Parathyroid adenoma (tissue), 2 donors: ENCODE data around the gene PPP1R3D.

Experiments used
- H2AFZ ChIP-seq: fragments of 300-600 bp; sonication (generic); one replicate; pipeline ENCODE4 v1.7.0; 2017; ENCODE audit warnings: antibody characterized with exemption, mild to moderate bottlenecking
- H3K27ac ChIP-seq: fragments of 300-600 bp; sonication (generic); one replicate; pipeline ENCODE4 v1.7.0; 2017
- H3K27me3 ChIP-seq: fragments of 300-600 bp; sonication (generic); one replicate; pipeline ENCODE4 v1.7.0; 2017; ENCODE audit warnings: low read length; ENCODE audit not compliant: control insufficient read depth, insufficient read depth
- H3K36me3 ChIP-seq: fragments of 300-600 bp; sonication (generic); one replicate; pipeline ENCODE4 v1.7.0; 2017; ENCODE audit warnings: low read length; ENCODE audit not compliant: control insufficient read depth, insufficient read depth
- H3K4me1 ChIP-seq: fragments of 300-600 bp; sonication (generic); one replicate; pipeline ENCODE4 v1.7.0; 2017; ENCODE audit warnings: control low read depth
- H3K4me2 ChIP-seq: fragments of 300-600 bp; sonication (generic); one replicate; pipeline ENCODE4 v1.7.0; 2017; ENCODE audit warnings: low read length
- H3K4me3 ChIP-seq: fragments of 300-600 bp; sonication (generic); one replicate; pipeline ENCODE4 v1.7.0; 2017; ENCODE audit warnings: low read depth, low read length
- H3K79me2 ChIP-seq: fragments of 300-600 bp; sonication (generic); one replicate; pipeline ENCODE4 v1.7.0; 2017; ENCODE audit warnings: control low read depth
- H3K9ac ChIP-seq: fragments of 300-600 bp; sonication (generic); one replicate; pipeline ENCODE4 v1.7.0; 2017; ENCODE audit warnings: mild to moderate bottlenecking
- H3K9me3 ChIP-seq: fragments of 300-600 bp; sonication (generic); one replicate; pipeline ENCODE4 v1.7.0; 2017; ENCODE audit warnings: low read length; ENCODE audit not compliant: control insufficient read depth
- TF ChIP-seq, protein P1 (sequence below): fragments of 300-600 bp; sonication (generic); IDR thresholded peaks from one replicate; pipeline ENCODE4 v1.7.0; 2017; ENCODE audit warnings: antibody characterized with exemption, mild to moderate bottlenecking
- donor health status: primary hyperparathyroidism.

The PPP1R3D gene

DNA sequence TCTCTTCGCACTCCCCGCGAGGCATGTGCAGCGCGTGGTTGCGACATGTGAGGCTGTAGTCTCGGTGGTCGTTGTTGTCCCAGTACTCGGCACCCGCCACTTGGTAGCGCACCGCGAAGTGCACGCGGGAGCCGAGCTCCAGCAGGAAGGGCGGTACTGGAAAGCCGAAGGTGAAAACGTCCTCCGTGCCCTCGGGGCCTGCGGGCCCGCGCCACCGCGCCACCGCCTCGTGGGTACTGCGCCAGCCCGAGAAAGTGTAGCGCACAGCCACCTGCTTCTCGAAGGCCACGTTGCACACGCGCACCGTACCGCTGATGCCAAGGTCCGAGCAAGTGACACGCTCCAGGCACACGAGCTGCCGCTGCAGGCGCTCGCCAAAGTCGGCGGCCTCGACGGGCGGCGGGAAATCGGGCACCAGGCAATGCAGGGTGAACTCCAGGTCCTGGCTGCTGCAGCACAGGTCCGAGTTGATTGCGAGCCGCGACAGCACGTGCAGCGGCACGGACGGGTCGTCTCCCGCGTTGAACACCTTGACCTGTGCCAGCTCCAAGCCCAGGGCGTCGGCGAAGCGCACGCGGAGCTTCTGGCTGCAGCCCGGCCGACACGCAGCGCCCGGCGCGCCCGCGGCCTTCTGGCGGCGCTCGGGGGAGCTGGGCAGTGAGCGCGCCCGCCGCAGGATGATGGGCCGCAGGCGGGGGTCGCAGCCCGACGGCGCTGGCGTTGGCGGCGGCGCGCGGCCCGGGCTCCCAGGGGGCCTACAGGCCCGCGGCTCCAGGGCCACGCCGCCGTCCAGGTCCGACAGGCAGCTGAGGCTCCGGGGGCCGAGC lies 840 bp downstream of the PPP1R3D start:
- Histone ChIP-seq H3K27ac (peak overlapping the region; percentile 99), H3K27me3 (no peaks in the 10 kb centered on the region), H2AFZ (peak overlapping the region; percentile 85), H3K4me3 (peak overlapping the region; percentile 67), H3K9ac (no peak overlapping the region), H3K4me1 (peaks cover 5% of the 10 kb centered on the region), H3K9me3 (no peaks in the 10 kb centered on the region), H3K79me2 (peaks cover 3% of the 10 kb centered on the region), H3K36me3 (no peaks in the 10 kb centered on the region), H3K4me2 (peak overlapping the region; percentile 79)
- TF ChIP-seq, protein P1, sequence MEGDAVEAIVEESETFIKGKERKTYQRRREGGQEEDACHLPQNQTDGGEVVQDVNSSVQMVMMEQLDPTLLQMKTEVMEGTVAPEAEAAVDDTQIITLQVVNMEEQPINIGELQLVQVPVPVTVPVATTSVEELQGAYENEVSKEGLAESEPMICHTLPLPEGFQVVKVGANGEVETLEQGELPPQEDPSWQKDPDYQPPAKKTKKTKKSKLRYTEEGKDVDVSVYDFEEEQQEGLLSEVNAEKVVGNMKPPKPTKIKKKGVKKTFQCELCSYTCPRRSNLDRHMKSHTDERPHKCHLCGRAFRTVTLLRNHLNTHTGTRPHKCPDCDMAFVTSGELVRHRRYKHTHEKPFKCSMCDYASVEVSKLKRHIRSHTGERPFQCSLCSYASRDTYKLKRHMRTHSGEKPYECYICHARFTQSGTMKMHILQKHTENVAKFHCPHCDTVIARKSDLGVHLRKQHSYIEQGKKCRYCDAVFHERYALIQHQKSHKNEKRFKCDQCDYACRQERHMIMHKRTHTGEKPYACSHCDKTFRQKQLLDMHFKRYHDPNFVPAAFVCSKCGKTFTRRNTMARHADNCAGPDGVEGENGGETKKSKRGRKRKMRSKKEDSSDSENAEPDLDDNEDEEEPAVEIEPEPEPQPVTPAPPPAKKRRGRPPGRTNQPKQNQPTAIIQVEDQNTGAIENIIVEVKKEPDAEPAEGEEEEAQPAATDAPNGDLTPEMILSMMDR = no peak

DNA sequence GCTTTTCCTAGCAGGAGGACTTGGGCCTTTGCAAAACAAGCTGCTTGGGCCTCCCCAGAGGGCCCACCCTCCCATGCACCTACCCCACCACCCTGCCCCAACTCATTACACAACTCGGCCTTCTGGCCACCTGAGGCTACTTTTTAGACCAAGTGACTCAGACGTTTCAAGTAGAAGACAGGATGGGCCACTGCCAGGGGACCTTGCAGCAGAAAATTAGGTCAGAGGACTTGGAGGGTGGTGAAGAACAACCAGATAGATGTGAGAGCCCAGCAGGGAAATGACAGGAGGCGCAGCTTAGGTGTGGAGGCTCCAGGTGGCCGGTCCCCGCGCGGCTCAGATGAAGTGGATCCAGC lies 1.4 kb downstream of the PPP1R3D start:
- Histone ChIP-seq H3K79me2 (no peaks in the 10 kb centered on the region), H3K4me3 (no peak overlapping the region), H3K4me1 (peaks cover 5% of the 10 kb centered on the region), H3K4me2 (no peak overlapping the region), H3K9ac (no peak overlapping the region), H3K9me3 (no peaks in the 10 kb centered on the region), H3K27me3 (no peaks in the 10 kb centered on the region), H3K36me3 (no peaks in the 10 kb centered on the region), H2AFZ (no peak overlapping the region), H3K27ac (no peak overlapping the region)
- TF ChIP-seq, protein P1 = no peak

DNA sequence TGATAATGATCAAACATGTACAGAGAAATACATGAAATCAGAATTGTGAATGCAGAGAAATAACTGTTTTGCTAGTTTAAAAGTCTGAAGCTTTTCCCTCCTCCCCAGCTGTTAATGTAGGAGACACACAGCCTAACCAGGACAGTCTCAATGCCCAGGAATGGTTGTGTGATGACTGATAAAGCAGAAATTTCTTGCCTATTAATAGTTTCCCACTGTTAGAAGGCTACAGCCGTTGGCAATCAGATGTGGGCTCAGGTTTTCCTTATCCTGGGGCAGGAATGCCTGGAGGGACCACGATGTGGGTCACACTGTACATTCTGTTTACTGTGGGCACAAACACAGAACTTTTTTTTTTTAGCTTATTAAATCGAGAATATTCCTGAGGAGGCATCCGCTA lies 1.9 kb downstream of the PPP1R3D start:
- Histone ChIP-seq H3K9me3 (no peaks in the 10 kb centered on the region), H3K4me2 (no peak overlapping the region), H3K4me3 (no peak overlapping the region), H3K36me3 (no peaks in the 10 kb centered on the region), H2AFZ (no peak overlapping the region), H3K79me2 (no peaks in the 10 kb centered on the region), H3K27ac (peak overlapping the region; percentile 6), H3K27me3 (no peaks in the 10 kb centered on the region), H3K9ac (no peak overlapping the region), H3K4me1 (peaks cover 5% of the 10 kb centered on the region)
- TF ChIP-seq, protein P1 = no peak

DNA sequence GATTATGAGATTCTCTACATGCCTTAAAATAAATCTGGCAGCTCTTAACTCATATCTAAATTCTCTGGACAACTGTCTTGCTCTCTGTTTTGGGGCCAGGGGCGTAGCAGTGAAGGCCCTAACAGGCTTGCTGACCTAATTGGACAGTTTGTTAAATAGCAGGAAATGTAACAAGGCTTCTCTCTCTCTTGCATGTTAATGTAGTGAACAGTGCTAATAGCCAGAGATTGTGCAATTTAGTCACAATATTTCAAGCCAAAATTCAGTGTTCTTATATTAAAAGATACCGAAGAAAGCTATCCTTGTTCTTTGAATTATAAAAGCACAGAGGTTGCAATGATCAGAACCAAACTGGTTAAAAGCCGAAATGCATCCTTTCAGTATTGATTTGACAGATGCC lies 3.0 kb downstream of the PPP1R3D start:
- TF ChIP-seq, protein P1 = no peak
- Histone ChIP-seq H3K4me3 (no peak overlapping the region), H3K9ac (no peak overlapping the region), H2AFZ (no peak overlapping the region), H3K4me1 (peaks cover 5% of the 10 kb centered on the region), H3K36me3 (no peaks in the 10 kb centered on the region), H3K79me2 (no peaks in the 10 kb centered on the region), H3K9me3 (no peaks in the 10 kb centered on the region), H3K27ac (no peak overlapping the region), H3K27me3 (no peaks in the 10 kb centered on the region), H3K4me2 (no peak overlapping the region)

DNA sequence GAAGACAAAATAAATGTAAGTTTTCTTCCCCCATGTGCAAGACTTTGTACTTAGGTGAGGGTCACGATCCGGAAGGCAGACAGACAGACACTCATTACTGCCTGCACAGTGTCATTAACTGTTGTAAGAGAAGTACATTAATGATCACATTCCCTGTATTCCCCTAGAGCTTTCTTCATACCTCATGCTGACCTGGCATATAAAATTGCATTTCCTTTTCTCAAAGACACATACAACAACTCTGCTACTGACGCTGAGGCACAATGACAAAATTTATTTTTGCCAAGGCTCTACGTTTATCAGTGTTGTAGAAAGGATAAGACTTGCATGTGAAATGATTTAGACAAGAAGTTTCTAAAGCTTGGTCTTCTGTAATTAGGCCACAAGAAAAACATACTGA lies 3.7 kb downstream of the PPP1R3D start:
- Histone ChIP-seq H3K4me3 (no peak overlapping the region), H3K79me2 (no peaks in the 10 kb centered on the region), H3K27me3 (no peaks in the 10 kb centered on the region), H3K27ac (no peak overlapping the region), H3K9me3 (no peaks in the 10 kb centered on the region), H2AFZ (no peak overlapping the region), H3K9ac (no peak overlapping the region), H3K4me2 (no peak overlapping the region), H3K4me1 (no peaks in the 10 kb centered on the region), H3K36me3 (no peaks in the 10 kb centered on the region)
- TF ChIP-seq, protein P1 = no peak
